GF-D8 (cell line): ENCODE data around the gene KLHL29.

Source experiments
- DNase-seq: peaks from one replicate; lab custom pipeline; 2025; lab: John Stamatoyannopoulos, UW

The KLHL29 gene

DNA sequence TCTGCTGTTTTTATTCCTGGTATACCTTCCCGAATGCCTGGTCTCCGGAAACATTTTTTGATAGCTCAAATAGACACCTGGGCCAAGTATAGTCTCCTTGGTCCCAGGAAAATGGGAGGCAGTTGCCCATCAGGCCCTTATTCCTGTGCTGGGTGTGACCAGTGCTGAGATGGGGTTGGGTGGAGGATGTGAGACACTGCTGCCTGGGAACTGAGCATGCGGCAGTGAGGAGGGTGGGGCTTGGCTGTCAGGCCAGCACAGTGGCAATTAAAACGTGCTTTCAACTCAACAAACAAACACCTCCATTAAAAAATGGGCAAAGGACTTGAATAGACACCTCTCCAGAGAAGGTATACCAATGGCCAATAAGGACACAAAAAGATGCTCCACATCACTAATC, 12.5 kb downstream of the KLHL29 start:
- no peak for DNase-seq

GRCh38 chr2:23399674-23400261, 14.8 kb downstream of the KLHL29 start:
- DNase-seq = no peak

DNA sequence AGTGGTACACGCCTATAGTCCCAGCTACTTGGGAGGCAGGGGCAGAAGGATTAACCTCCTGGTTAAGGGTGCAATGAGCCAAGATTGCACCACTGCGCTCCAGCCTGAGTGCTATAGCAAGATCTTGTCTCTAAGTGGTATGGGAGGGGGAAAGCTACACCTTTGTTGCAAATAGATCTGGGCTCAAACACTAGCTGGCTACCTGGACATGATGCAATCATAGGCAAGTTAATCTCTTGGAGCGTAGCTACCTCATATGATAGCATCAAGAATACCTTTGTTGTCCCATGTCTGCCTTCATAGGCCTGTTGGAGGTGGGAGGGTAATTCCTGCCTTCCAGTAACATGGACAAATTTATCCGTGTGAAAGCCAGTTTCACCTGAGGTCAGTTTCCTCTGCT, 15.7 kb downstream of the KLHL29 start:
- no peak for DNase-seq

- DNase-seq = no peak
Measured at GRCh38 chr2:23401427-23402204, 16.6 kb downstream of the KLHL29 start.

- DNase-seq = no peak
Measured at GRCh38 chr2:23402205-23402740, 17.3 kb downstream of the KLHL29 start.

GRCh38 chr2:23404426-23404825, 19.4 kb downstream of the KLHL29 start:
- peak; percentile 52 for DNase-seq

DNA sequence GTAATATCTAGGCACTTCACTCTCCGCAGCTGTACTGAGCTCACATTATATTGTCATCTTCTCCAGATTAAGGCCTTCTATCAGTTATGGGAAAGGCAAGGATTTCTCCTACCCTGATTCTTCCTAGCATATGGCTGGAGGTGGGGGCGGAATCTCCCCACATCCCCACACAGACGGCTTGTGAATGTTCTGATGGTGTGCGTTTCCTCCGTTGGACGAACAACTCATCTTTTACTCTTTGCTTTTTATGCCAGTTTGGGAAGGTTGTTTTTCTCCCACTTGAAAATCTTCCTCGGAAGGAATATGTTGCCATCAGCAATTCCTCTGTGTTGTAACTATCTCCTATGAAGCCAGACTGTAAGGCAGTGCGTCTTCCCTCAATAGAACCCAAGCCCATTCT, 24.3 kb downstream of the KLHL29 start:
- no peak for DNase-seq

- no peak for DNase-seq
Measured at GRCh38 chr2:23410596-23410995, 25.6 kb downstream of the KLHL29 start.

- DNase-seq = no peak
Measured at GRCh38 chr2:23411752-23412431, 26.9 kb downstream of the KLHL29 start.

- no peak for DNase-seq
Measured at GRCh38 chr2:23412556-23413155, 27.7 kb downstream of the KLHL29 start.

GRCh38 chr2:23413641-23414040, 28.7 kb downstream of the KLHL29 start:
- DNase-seq = no peak

- no peak for DNase-seq
Measured at GRCh38 chr2:23414106-23414505, 29.1 kb downstream of the KLHL29 start.

DNA sequence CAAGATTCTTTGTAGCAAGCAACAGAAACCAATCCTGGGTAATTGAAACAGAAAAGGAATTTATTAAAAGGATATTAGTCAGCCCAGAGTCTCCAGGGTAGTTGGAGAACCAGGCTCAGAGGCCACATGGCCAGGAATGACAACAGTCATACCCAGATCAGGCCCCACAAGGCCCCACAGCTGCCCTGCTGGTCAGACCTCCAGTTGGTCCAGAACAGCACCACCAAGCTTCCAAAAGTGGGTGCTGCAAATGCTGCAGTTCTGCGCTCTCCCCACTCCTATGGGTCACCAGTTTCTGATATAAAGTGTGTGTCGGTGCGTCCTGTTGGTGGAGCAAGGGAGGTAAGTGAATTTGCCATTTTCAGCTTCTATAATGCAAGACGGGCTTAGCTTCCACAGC, 29.9 kb downstream of the KLHL29 start:
- DNase-seq = no peak

- DNase-seq = no peak
Measured at GRCh38 chr2:23417310-23417709, 32.3 kb downstream of the KLHL29 start.

GRCh38 chr2:23418056-23418455, 33.1 kb downstream of the KLHL29 start:
- no peak for DNase-seq

DNA sequence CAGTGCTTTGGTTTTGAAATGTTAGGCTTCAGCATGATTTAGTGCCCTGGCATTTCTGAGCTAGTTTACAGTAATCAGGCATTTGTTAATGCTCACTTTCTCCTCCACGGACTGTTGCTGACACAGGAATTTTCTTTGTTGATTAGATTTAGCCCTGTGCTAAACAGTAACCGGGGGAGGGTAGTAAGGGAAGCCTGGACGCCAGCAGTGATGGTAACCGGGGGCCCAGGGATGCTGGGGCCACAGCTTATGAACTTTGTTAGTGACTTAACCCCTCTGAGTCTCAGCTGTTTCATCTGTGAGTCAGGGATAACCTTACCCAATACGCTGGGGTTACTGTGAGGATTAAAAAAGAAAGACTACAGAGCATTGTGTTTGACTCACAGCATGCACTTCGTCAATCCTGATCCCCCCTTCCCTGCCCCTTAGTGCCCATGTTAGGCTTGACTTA, 33.5 kb downstream of the KLHL29 start:
- DNase-seq = no peak

DNA sequence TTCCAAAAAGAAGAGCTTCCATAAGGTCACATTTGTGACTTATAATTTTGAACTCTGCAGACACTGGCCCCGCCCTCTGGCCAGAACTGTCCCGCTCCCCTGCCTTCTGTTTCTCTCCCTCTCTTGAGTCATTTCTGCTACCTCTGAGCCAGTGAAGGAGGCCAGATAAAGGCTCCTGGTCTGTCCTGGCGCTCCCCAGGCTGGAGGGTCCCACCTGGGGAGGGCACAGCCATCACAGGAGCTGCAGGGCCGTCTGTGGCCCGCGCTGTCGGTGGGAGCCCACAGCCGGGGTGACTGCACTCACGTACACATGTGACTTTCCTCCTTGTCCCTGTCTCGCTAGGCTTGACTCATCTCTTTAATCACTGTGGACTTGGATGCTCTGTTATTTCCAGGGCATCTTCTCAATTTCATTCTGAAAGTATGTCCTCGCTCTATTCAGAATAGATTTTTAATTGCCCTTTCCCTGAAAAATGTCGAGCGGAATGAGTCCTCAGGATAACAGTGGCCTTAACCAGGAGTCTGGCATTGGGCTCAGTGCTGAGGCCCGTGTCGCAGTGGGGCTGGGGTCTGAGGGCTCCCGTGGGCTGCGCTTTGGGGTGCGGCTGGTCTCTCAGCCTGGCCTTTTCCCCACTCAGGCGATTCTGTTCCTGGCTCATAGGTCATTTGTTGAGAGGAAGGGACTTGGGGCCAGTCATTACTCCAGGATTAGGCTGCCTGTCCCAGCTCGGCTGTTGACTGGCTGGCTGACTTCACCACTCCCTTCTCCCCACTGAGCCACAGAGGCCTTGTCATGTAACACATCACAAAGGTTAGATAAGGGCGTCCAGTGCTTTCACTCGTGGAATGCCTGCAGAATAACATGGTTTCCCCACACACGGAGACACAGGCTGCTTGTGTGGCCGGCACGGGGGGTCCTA, 34.5 kb downstream of the KLHL29 start:
- no peak for DNase-seq

DNA sequence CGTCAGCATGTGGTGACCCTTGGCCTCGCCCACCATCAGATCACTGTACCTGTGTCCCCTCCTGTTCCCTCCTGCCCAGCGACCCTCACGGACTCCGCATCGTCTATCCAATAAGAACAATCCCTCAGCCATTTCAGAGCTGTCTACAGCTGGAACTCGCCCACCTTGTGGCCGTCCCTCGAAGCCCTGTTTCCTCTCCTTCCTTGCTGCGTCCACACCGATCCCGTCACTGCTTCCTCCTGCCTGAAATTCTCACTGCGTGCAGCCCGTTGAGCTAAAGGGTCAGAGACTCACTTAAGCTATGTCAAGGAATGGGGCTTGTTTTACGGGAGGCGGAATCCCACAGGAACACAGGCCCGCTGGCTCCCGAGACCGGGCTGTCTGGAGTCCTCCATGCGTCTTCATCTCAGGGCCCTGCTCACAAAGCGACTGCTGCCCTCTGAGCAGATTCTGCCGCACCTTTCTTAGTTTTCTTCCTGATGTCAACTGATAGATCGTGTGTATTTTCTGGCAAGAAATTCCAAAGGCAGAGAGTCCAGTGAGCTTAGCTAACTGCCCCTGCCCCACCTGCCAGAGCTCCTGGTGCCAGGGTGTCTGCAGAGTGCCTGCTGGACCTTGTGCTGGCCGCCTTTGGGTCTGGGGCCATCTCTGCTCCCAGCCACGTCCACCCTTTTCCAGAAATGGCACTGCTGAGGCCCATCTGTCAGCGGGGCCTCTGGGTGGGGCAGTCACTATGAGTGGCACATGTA, 35.3 kb downstream of the KLHL29 start:
- no peak for DNase-seq

DNA sequence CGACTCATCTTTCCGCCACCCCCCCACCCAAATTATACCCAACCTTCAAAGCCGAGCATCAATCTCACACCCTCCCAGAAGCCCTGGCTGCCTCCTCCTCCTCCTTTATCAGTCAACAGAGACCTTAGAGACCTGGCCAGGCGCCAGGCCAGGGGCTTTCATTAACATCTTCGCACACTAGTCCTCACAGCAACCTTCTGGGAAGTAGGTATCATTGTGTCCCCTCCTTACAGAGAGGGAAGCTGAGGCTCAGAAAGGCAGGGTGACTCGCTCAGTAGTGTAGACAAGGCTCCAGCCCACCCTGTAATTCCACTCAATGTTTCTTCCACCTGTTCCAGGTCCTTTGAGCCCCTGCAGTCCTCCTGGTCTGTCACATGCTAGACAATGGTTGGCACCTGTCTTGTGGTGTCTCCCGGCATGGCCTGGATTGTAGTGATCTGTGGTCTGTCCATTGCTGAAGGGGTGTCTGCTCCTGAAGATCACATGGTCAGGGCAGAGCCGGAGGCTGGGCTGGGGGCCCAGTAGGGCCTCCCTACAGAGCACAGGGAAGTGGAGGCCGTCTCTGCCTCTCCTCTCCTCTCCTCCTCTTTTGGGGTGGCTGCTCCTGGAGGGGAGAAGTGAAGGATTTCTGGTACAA, 36.0 kb downstream of the KLHL29 start:
- DNase-seq = no peak
